ENCODE data around the gene HTR2C. TPM values are rescaled to one million over a fixed set of nuclear protein-coding genes. Genes with fewer than 3 reads are reported as not detected.

HTR2C gene
- total and polyA plus RNA-seq, 2 of the 13 experiments (the other 11 are each of a cell fraction or from before 2014, with no cell fraction given), result 0.01 TPM; not detected in 1

- Histone ChIP-seq H3K4me1 (ENCODE audit: insufficient read depth, low read length) (no peaks in the 10 kb centered on the region), H4K20me1 (ENCODE audit: insufficient read depth, low read length) (no peaks in the 10 kb centered on the region), H3K9me3 (ENCODE audit: low read length) (no peaks in the 10 kb centered on the region), H3K27me3 (ENCODE audit: control insufficient read depth in 1 of 2, insufficient read depth in 2 of 2, low read length in 2 of 2) (peaks cover 2 to 14% of the 10 kb centered on the region in 2 experiments; a peak in 2 of 5 replicates), H3K27ac (ENCODE audit: extremely low read length, insufficient read depth, low read length) (no peak overlapping the region), H2AFZ (ENCODE audit: low read length) (no peak overlapping the region), H3K4me2 (ENCODE audit: low read depth, low read length) (0 out of 2 replicates have a peak overlapping the region, but pooled peaks have one; percentile 3), H3K4me3 (replicated peaks in 1 of 3; ENCODE audit: insufficient read depth in 1 of 3, low read depth in 2 of 3, low read length in 3 of 3) (peak overlapping the region in 1 of 3 experiments; percentile 10; a peak in 1 of 6 replicates), H3K9ac (ENCODE audit: insufficient read depth, low read depth, low read length) (no peak overlapping the region), H3K36me3 (replicated peaks in 1 of 2; ENCODE audit: control insufficient read depth in 1 of 2, insufficient read depth in 2 of 2, low read length in 2 of 2) (no peaks in the 10 kb centered on the region), H3K79me2 (ENCODE audit: insufficient read depth, low read length) (no peaks in the 10 kb centered on the region)
- in situ Hi-C loops (cut with HindIII; ENCODE audit: extremely low pct_ligation_motif_present, low pct_unique_long_range_greater_than_20kb) (no loop called here), intact Hi-C loops (cut with micrococcal nuclease; ENCODE audit: unreplicated experiment) (no loop called here)
- DNase-seq (ENCODE audit: low spot score), result no peak
- POLR2A ChIA-PET, result no interaction called here
- WGBS (ENCODE audit: low lambda C conversion rate), result 17% methylated on average over 2 of the region's 45 CpGs
- no peak for FAIRE-seq
- no peak for TF ChIP-seq DNMT1 (CRISPR knock-in tag; IDR thresholded peaks at IDR 0.05)
- no peak for ATAC-seq
- CTCF ChIA-PET (ENCODE audit: low intra/inter-chr PET ratio, low total read pairs), result no interaction called here
- no TSS peak for BruUV-seq (replicated peaks)
These were observed 2.2 kb upstream of the HTR2C start for GRCh38 chrX:114581528-114582263.

DNA sequence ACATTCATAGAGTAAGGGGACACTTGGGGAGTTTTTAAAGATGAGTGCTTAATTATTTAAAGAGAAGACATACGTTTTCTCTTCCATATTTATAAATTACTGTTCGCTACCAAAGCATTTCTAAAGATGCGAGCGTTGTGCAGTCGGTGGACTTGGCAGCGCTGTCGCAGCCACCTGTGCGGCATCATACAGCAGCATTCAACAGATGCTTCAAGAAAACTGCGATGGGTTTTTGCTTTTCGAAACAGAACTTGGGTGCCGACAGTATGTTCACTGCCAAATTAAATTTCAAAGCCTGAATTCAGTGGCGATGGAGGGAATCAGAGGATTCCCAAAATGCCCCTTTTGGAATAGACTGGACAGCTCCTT, 1.6 kb upstream of the HTR2C start:
- in situ Hi-C loops (cut with HindIII; ENCODE audit: extremely low pct_ligation_motif_present, low pct_unique_long_range_greater_than_20kb), result no loop called here
- no TSS peak for BruUV-seq (replicated peaks)

More for the DNA sequence above, 1.6 kb upstream of the HTR2C start:
- DNase-seq (ENCODE audit: low spot score) (no peak), ATAC-seq (no peak), FAIRE-seq (no peak)
- Histone ChIP-seq H4K20me1 (ENCODE audit: insufficient read depth, low read length) (no peaks in the 10 kb centered on the region), H3K9ac (ENCODE audit: insufficient read depth, low read depth, low read length) (no peak overlapping the region), H3K4me2 (ENCODE audit: low read depth, low read length) (no peak overlapping the region), H3K36me3 (replicated peaks in 1 of 2; ENCODE audit: control insufficient read depth in 1 of 2, insufficient read depth in 2 of 2, low read length in 2 of 2) (no peaks in the 10 kb centered on the region), H2AFZ (ENCODE audit: low read length) (no peak overlapping the region), H3K27me3 (ENCODE audit: control insufficient read depth in 1 of 2, insufficient read depth in 2 of 2, low read length in 2 of 2) (peaks cover 2 to 14% of the 10 kb centered on the region in 2 experiments; a peak in 2 of 5 replicates), H3K27ac (ENCODE audit: extremely low read length, insufficient read depth, low read length) (no peak overlapping the region), H3K9me3 (ENCODE audit: low read length) (no peaks in the 10 kb centered on the region), H3K4me3 (replicated peaks in 1 of 3; ENCODE audit: insufficient read depth in 1 of 3, low read depth in 2 of 3, low read length in 3 of 3) (no peak overlapping the region), H3K4me1 (ENCODE audit: insufficient read depth, low read length) (no peaks in the 10 kb centered on the region), H3K79me2 (ENCODE audit: insufficient read depth, low read length) (no peaks in the 10 kb centered on the region)
- ChIA-PET CTCF (ENCODE audit: low intra/inter-chr PET ratio, low total read pairs) (no interaction called here), POLR2A (no interaction called here)
- WGBS (ENCODE audit: low lambda C conversion rate), result 35% methylated on average over 12 of the region's 12 CpGs
- no peak for TF ChIP-seq ZNF7 (CRISPR knock-in tag; IDR thresholded peaks at IDR 0.05)
- TF ChIP-seq, protein P1, sequence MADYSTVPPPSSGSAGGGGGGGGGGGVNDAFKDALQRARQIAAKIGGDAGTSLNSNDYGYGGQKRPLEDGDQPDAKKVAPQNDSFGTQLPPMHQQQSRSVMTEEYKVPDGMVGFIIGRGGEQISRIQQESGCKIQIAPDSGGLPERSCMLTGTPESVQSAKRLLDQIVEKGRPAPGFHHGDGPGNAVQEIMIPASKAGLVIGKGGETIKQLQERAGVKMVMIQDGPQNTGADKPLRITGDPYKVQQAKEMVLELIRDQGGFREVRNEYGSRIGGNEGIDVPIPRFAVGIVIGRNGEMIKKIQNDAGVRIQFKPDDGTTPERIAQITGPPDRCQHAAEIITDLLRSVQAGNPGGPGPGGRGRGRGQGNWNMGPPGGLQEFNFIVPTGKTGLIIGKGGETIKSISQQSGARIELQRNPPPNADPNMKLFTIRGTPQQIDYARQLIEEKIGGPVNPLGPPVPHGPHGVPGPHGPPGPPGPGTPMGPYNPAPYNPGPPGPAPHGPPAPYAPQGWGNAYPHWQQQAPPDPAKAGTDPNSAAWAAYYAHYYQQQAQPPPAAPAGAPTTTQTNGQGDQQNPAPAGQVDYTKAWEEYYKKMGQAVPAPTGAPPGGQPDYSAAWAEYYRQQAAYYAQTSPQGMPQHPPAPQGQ (CRISPR knock-in tag; IDR thresholded peaks at IDR 0.05; ENCODE audit: borderline replicate concordance), result no peak
- TF ChIP-seq NCOA5 (CRISPR knock-in tag; IDR thresholded peaks at IDR 0.05), result no peak
- no peak for TF ChIP-seq ERF (CRISPR knock-in tag; IDR thresholded peaks at IDR 0.05)
- TF ChIP-seq ZNF782 (CRISPR knock-in tag; IDR thresholded peaks at IDR 0.05; ENCODE audit: borderline replicate concordance), result no peak
- intact Hi-C loops (cut with micrococcal nuclease; ENCODE audit: unreplicated experiment), result no loop called here

Measured in HepG2 (cell line).